Measurements from ENCODE around the gene ZXDC. TPM values are rescaled to one million over a fixed set of nuclear protein-coding genes. Genes with fewer than 3 reads are reported as not detected.

ZXDC gene
- total RNA-seq, 4 donors from 2014 or later, result 25.9 to 47.6 (median 35.3) TPM

DNA sequence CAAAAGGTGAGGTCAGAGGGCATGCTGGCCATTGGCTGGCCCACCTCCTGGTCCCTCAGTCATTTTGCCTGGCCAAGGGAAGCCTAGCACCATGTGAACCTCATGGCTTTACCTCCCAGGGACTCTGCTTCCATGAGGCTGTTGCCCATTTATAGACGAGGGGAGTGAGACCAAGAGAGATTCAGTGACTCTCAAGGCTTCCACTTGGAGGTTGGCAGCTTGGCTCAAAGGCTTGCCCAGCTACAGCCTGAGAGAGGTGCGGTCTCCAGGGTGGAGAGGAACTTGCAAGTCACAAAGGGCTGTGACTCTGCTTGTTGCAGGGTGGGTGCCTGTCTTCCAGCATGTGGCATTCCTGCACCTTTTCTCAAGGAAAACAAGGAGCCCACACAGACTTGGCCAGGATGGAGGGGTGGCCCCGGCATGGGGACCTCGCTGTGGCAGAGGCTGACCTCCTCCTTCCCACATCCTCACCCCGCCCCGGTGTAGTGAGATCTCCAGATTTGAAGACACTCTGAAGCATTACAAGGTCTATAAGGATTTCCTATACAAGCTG is 56.5 kb downstream of the ZXDC start:
- Histone ChIP-seq H3K36me3 (peaks cover 0 to 4% of the 10 kb centered on the region in 2 donors), H3K4me1 (peaks cover 0 to 5% (median 0%) of the 10 kb centered on the region in 3 donors), H3K27ac (no peak overlapping the region), H3K4me3 (no peak overlapping the region), H3K27me3 (peaks cover 55% of the 10 kb centered on the region), H3K9me3 (no peaks in the 10 kb centered on the region)
- TF ChIP-seq, protein P1, sequence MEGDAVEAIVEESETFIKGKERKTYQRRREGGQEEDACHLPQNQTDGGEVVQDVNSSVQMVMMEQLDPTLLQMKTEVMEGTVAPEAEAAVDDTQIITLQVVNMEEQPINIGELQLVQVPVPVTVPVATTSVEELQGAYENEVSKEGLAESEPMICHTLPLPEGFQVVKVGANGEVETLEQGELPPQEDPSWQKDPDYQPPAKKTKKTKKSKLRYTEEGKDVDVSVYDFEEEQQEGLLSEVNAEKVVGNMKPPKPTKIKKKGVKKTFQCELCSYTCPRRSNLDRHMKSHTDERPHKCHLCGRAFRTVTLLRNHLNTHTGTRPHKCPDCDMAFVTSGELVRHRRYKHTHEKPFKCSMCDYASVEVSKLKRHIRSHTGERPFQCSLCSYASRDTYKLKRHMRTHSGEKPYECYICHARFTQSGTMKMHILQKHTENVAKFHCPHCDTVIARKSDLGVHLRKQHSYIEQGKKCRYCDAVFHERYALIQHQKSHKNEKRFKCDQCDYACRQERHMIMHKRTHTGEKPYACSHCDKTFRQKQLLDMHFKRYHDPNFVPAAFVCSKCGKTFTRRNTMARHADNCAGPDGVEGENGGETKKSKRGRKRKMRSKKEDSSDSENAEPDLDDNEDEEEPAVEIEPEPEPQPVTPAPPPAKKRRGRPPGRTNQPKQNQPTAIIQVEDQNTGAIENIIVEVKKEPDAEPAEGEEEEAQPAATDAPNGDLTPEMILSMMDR (IDR thresholded peaks at IDR 0.05), result no peak
- no peak for TF ChIP-seq EP300 (IDR thresholded peaks at IDR 0.05)
- no peak for TF ChIP-seq POLR2A (IDR thresholded peaks at IDR 0.05)
- TF ChIP-seq POLR2AphosphoS5 (IDR thresholded peaks at IDR 0.05), result no peak
- 53% methylated on average over 3 of the region's 6 CpGs; no CpG with 5 or more reads in 1 of the 2 donors for WGBS, 2 donors (ENCODE audit: low coverage in 1 of 2)
- no peak for ATAC-seq

DNA sequence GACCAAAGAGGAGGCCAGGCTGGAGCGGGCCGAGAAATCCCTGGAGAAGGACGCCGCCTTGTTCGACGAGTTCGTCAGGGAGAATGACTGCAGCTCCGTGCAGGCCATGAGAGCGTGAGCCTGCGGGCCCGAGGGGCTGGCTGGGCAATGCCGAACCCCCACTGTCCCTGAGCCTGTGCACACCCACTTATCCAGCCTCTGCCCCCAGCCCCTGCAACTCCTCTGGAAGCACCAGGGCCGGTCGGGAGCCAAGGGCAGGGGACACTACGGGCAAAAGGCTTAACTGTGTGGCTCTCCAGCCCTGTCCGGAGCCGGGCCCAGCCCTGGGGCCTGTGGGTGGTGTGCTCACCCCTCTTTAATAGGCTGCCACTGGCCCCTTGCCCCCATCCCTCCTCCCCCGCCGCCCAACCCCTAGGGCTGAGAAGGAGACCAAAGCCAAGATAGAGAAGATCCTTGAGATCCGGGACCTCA is 57.0 kb downstream of the ZXDC start:
- Histone ChIP-seq H3K4me3 (no peak overlapping the region), H3K36me3 (no peaks in the 10 kb centered on the region), H3K4me1 (peaks cover 0 to 5% (median 0%) of the 10 kb centered on the region in 3 donors), H3K9me3 (no peaks in the 10 kb centered on the region), H3K27ac (no peak overlapping the region), H3K27me3 (peaks cover 59% of the 10 kb centered on the region)
- no CpG with 5 or more reads among the region's 20 CpGs for WGBS, 2 donors (ENCODE audit: low coverage in 1 of 2)
- no peak for TF ChIP-seq POLR2A (IDR thresholded peaks at IDR 0.05)
- TF ChIP-seq, protein P1 (IDR thresholded peaks at IDR 0.05), result no peak
- TF ChIP-seq POLR2AphosphoS5 (IDR thresholded peaks at IDR 0.05), result no peak
- no peak for TF ChIP-seq EP300 (IDR thresholded peaks at IDR 0.05)
- ATAC-seq, result no peak

DNA sequence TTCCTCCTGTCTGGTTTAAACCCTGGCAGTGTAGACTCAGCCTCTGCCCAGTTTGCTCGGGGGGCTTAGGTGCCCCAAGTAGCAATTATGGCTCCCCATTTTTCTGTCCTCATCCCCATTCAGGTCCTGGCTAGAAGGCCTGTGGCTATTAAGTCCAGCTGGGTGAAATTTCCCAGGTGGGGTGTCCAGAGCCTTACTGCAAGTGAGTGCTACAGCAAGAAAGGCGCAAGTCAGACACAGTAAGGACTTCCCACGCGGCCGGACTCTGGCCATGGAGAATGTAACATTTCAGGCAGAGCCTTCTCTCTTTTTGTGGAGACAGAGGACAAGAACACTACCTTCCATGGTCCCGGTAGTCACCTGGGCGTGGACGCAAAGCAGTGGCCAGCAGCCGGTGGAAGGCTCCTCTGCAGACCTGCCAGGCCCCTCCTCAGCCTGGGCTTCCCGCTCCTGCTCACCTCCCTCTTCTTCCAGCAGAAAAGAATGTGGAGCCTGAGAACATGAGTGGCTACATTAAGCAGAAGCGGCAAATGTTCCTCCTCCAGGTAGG is 57.6 kb downstream of the ZXDC start:
- WGBS, 2 donors (ENCODE audit: low coverage in 1 of 2), result 91% methylated on average over 10 of the region's 11 CpGs; no CpG with 5 or more reads in 1 of the 2 donors
- H3K27me3 ChIP-seq, result peaks cover 65% of the 10 kb centered on the region

DNA sequence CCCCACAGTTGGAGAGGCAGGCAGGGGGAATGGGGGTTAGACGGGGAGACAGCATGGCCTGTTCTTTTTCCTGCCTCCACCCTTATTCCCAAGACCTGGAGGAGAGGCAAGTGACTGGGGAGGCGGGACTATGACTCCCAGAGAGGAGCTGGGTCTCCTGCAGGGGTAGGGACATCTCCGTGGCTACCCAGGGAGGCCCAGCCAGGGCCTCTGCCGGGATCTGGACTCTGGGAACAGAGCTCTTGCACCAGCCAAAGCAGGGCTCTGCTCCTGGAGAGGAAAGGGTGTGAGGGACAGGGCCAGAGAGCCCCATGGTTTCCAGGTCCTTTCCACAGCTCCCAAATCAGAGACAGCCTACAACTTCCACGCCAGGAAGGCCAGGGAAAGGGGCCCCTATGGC is 58.2 kb downstream of the ZXDC start:
- H3K9me3 ChIP-seq, result no peaks in the 10 kb centered on the region
- no peak for TF ChIP-seq POLR2A (IDR thresholded peaks at IDR 0.05)
- no peaks in the 10 kb centered on the region for H3K36me3 ChIP-seq
- no peak for ATAC-seq
- H3K27me3 ChIP-seq, result peaks cover 70% of the 10 kb centered on the region
- H3K4me3 ChIP-seq, result no peak overlapping the region
- 100% methylated on average over 1 of the region's 5 CpGs; no CpG with 5 or more reads in 1 of the 2 donors for WGBS, 2 donors (ENCODE audit: low coverage in 1 of 2)
- peaks cover 0 to 5% (median 0%) of the 10 kb centered on the region in 3 donors for H3K4me1 ChIP-seq
- no peak overlapping the region for H3K27ac ChIP-seq

More for the DNA sequence above, 57.6 kb downstream of the ZXDC start:
- Histone ChIP-seq H3K4me3 (no peak overlapping the region), H3K4me1 (peaks cover 0 to 5% (median 0%) of the 10 kb centered on the region in 3 donors), H3K27ac (no peak overlapping the region), H3K9me3 (no peaks in the 10 kb centered on the region), H3K36me3 (no peaks in the 10 kb centered on the region)
- no peak for ATAC-seq
- TF ChIP-seq, protein P1 (IDR thresholded peaks at IDR 0.05), result no peak
- TF ChIP-seq EP300 (IDR thresholded peaks at IDR 0.05), result no peak
- TF ChIP-seq POLR2A (IDR thresholded peaks at IDR 0.05), result no peak

DNA sequence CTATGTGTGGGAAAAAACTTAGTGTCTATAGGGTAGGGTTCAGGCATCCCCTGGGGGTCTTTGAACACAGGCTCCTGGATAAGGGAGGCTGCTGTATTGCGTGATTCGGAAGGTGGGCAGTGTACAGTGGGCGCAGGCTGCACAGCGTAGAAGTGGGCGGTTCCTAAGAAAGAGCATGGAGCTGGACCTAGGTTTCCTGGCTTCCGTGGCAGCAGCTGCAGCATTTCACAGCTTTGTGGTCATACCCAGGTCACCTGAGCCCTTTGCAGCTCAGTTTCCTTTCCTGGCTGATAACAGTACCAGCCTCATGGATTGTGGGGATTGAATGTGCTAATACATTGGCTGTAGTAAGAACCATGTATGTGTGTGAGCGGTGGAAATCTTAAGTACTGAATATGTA is 58.7 kb downstream of the ZXDC start:
- 69 to 73% methylated on average over 3 to 7 of the region's 7 CpGs for WGBS, 2 donors (ENCODE audit: low coverage in 1 of 2)
- Histone ChIP-seq H3K27me3 (peaks cover 71% of the 10 kb centered on the region), H3K4me1 (peaks cover 0 to 5% (median 0%) of the 10 kb centered on the region in 3 donors), H3K36me3 (no peaks in the 10 kb centered on the region), H3K4me3 (no peak overlapping the region), H3K9me3 (no peaks in the 10 kb centered on the region), H3K27ac (no peak overlapping the region)
- no peak for TF ChIP-seq POLR2AphosphoS5 (IDR thresholded peaks at IDR 0.05)
- TF ChIP-seq POLR2A (IDR thresholded peaks at IDR 0.05), result no peak
- no peak for TF ChIP-seq EP300 (IDR thresholded peaks at IDR 0.05)
- TF ChIP-seq, protein P1 (IDR thresholded peaks at IDR 0.05), result no peak
- ATAC-seq, result no peak

Data from gastroesophageal sphincter (tissue), 4 donors.